NCI-H2029 (cell line): ENCODE results near the gene EIF2D.

ENCODE experiments used
- DNase-seq: peaks from one replicate; lab custom pipeline; 2025; lab: John Stamatoyannopoulos, UW

Gene EIF2D

DNA sequence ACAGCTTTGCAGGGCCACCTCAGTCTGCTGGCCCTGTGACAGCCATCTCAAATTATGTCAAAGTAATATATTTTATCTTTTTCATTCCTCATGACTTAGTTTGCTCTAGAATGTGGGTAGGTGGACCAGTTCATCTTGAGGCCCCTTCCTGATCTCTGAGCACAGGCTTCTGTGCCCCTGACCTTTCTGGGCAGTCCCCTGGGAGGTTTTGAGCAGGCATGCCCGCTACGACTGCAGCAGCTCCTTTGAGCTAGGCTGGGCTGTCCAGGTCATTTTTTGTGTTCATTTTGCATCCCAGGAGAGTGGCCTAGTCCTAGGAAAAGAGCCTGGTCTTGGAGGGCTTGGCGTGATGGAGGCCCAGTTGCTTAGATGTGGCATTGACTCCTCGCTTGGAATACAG is 42.7 kb downstream of the EIF2D start:
- no peak for DNase-seq

DNA sequence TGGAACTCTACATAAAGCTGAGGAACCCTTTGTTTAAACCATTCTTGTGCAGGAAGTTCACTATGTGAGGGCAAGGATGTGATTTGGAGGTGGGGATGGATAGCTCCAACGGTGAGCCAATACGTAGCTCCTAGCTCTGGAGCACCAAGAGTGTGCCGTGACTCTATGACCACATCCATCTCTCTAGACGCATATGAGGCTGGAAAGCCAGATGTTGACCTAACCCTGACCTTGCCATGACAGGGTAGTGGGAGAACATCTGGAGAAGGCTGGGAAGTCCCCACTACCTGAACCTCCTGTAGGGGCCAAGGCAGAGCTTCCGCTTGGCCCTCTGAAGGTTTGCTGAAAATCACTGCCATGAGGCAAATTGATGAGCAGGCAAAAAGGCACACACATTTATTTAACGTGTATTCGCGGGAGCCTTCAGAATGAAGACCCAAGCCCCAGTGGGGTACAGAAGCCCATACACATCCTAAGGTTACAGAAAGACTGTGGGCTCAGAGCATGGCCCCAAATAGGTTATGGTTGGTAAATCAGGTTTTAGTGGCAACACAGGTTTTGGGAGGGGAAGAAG is 43.4 kb downstream of the EIF2D start:
- DNase-seq, result no peak

DNA sequence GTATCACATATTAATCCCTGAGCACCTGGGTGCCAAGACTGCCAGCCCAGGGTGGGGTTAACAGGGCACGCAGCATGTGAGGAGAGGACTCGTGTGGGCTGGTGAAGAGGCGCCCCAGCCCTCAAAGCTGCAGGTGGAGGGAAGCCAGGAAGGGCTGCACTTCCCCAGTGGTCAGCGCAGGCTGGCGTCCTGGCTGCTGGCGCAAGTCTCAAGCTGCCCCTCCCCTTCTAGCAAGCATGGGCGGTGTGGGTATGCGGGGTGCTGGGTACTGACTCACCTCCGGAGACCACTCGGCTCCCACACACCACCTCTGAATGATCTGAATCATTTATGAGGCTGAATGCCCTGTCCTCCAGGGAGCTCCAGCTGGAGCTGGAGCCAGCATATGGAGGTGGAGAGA is 44.0 kb downstream of the EIF2D start:
- no peak for DNase-seq

DNA sequence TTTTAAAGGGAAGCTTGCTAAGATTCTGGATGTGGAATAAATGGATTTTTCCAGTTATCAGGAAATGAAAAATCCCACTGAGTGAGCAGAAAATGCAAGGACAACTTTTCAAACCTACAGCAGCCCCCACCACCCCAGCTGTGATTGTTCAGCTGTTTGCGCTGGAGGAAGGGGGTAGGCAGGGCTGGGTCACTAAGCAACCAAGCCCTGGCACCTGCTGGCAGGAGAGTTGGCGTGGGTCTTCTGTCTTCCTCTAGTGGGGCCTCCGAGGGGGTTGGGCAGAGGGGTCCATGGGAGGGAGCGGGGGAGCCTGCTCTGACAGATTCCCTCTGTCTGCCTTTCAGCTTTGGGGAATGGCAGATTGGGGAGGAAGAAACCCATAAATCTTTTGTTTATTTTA is 45.3 kb downstream of the EIF2D start:
- no peak for DNase-seq

- DNase-seq, result no peak
These were observed 46.3 kb downstream of the EIF2D start for GRCh38 chr1:206565995-206566394.

DNA sequence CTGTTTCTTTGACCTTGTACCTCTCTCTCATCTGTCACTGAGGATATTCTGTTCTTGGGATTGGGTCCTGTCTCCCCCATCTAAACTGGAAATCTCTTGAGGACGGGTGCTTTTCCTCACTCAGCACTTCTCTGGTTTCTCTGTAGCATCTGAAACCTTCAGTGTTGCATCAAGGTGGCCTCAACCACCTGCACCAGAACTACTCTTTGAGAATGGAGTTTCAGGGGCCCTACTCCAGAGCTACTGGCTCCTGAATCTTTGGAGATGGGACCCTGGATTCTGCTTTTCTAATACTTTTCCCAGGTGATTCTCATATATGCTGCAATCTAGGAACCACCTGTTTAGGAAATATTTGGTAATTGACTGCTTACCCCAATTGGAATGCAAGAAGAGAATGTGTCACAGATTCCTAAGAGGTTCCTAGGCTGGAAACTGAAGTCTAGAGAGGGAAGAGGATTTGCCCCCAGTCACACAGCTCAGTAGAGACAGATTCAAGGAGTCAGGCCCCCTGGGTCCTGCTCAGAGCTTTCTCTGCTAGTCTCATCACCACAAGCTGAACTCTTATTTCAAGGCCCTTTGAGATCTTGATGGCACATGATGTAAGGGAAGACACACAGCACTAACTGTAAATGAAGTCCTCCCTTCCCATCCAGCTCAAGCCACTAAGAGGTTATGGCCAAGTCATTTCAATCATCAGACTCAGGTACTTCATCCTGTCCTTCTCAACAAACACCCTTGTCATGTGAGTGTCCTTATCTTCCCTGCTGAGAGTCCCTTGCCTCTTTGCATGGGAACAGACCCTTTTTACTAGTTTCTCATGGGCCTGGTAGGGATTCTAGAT is 48.7 kb downstream of the EIF2D start:
- DNase-seq, result no peak

DNA sequence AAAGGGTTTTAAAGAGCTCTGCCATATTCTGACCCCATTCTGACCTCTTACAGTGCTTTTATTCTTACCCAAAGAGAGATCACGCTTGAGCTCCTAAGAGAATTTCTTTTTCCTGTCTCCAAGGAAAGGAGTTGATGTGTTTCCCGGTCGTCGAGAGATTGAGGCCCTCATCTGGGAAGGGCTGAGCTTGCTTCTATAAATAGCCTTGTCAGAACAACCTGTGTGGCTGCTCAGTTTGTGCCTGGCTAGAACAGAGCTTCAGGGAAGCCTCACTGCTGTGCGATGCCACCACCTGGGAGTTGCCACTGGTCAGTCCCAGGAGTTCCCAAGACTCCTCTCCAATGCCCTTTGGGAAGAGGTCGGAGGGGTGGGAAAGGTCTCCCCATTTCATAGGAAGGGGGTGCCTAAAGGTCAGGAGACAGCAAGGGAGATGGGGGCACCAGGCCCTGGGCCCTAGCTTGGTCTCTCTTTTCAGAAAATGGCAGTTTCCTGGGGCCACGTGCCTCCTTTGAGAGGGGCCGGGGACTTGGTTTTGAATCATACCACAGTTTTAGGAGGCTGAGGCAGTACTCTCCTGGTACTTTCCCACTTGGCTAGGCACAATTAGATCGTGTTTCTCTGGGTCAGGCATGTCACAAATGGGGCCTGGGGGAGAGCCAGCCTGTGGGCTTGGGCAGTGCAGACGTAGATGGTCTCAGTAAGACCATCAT is 52.1 kb downstream of the EIF2D start:
- no peak for DNase-seq

GRCh38 chr1:206559672-206559995 is 52.6 kb downstream of the EIF2D start:
- no peak for DNase-seq

GRCh38 chr1:206558794-206559671 is 53.2 kb downstream of the EIF2D start:
- DNase-seq, result no peak

- DNase-seq, result peak; percentile 77
These were observed 54.4 kb downstream of the EIF2D start for GRCh38 chr1:206557636-206558473.

DNA sequence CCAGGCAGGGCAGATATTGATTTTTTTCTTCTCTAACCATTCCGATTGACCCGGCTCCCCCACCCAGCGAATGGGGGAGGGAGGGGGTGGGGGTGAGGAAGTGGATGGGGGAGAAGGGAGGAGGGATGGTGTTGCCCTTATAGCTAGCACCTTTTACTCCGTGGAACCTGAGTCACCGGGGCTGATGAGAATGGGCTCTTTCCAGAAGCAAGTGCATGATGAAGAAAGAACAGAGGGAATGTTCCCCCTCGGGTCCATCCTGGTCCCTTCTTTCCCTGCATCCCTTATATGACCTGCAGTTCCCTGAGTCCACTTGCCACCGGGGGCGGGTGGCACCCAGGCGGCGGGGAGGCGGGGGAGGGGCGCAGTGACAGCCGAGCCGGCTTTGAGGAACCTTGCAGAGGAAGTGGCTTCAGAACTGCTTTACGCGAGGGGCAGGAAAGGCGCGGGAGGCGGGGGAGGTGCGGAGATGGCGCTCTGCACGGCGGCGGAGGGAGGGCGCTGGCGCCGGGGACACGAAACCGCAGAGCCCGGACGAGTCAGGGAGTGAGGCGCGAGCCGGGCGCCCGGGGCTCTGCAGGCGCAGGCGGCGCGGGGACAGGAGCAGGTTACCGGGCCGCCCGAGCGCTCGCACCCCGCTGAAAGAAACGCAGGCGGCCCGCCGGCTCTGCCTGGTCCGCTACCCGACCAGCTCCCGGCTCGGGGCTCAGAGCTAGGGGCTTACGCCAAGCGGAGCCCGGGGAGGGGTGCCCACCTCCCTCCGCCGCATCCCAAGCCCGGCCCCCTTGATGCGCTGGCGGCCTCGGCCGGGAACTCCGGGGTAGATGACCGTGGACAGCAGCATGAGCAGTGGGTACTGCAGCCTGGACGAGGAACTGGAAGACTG is 55.3 kb downstream of the EIF2D start:
- DNase-seq, result peak; percentile 53

GRCh38 chr1:206556047-206556749 is 56.1 kb downstream of the EIF2D start:
- no peak for DNase-seq

DNA sequence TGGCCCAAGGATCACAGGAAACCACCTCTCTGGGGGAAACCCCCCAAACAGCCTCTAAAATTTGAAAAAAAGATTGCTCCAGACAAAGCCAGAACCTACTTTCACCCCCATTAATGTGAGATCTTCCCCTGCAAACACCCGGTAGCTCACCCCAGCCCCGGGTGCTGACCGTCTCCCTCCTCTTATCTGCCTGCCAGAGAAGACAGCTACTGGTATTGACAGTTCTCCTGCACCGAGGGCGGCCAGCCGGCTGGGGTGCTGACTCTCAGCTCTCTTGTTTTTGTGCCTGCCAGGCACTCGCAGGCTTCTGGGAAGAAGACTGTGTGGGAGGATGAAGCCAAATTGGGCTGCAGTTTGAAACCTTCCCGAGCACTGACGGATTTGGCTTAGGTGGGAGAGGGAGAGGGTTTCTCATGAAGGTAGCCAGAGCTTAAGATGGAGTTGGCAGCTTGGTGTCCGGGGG is 56.8 kb downstream of the EIF2D start:
- no peak for DNase-seq

GRCh38 chr1:206554701-206555472 is 57.4 kb downstream of the EIF2D start:
- DNase-seq, result no peak

DNA sequence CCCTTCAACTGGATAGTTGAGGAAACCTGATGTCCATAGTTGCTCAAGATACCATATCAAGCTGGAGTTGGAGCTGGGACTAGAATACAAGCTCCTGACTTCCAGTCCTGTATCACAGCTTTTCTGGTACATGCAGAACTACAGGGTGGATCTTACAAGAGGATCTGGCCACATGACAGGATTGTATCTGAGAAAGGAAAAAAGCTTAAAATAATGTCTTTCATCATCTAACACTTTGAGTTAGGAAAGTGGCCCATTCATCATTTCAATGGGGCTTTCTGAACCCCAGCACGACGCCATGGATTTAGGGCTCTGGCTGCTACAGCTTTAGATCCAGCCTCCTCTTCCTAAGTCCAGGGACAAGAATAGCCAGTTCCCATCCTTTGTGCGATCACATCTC is 58.1 kb downstream of the EIF2D start:
- no peak for DNase-seq

GRCh38 chr1:206551986-206552326 is 60.3 kb downstream of the EIF2D start:
- DNase-seq, result no peak

DNA sequence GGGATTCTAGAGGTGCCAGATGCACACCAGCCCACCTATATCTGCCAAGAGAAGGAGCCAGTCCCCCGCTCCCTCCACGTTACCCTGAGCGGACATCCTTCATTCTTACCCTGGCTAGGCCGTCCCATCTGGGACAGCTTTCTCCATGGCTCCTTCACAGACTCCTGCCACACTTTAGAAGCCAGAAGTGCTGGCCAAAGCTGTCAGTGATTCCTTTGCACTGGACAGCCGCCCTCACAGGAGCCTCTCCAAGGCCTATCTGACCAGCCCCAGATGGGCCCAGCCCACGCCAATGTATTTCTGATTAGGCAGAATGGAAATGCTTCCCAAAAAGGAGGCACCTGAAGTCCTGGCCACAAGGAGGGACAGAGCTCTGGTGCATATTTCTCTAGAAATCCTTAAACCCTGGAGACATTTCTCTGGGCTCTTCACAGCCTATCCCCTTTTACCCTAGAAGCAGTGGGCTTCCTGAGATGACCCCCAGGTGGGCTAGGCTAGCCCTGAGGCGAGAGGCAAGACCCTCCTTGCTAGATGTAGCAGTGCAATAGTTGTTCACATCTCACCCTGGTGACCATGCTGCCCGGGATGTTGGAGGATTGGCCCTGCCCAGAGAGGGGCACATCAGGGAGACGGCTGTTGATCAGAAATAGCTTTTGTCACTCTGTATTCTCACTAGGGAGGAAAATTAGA is 60.8 kb downstream of the EIF2D start:
- no peak for DNase-seq

DNA sequence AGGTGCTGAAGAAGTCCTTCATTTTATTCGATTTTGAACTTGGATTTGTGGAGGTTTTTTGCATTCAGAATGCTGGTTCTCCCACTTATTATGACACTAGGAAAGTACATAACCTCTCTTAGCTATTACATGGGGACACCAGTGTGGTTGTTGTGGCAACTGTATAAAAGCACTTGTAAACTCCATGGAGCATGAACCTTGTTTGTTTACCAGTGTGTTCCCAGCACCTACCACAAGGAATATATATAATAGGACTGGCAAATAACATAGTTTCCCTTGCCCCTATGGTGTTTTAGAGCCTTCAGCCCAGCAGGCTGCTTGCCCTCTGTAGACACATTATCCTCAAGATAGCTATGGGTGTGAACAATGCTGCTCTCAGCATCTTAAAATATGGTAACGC is 61.8 kb downstream of the EIF2D start:
- DNase-seq, result peak; percentile 87
